Putamen (tissue), 1 donor: ENCODE data around the gene IQSEC1.

Source experiments
- DNase-seq: peaks from one replicate; pipeline ENCODE4 v3.0.0-alpha.2; 2016; ENCODE audit warnings: low spot score

IQSEC1 gene

GRCh38 chr3:13085081-13085845, 12.0 kb upstream of the IQSEC1 start:
- DNase-seq, result no peak

- DNase-seq, result no peak
These were observed 10.7 kb upstream of the IQSEC1 start for GRCh38 chr3:13083898-13084297.

- DNase-seq, result no peak
These were observed 10.0 kb upstream of the IQSEC1 start for GRCh38 chr3:13083254-13083653.

GRCh38 chr3:13082677-13083076, 9.4 kb upstream of the IQSEC1 start:
- DNase-seq, result no peak

- no peak for DNase-seq
These were observed 8.6 kb upstream of the IQSEC1 start for GRCh38 chr3:13081603-13082360.

GRCh38 chr3:13080591-13080990, 7.4 kb upstream of the IQSEC1 start:
- DNase-seq, result no peak

- no peak for DNase-seq
These were observed 6.8 kb upstream of the IQSEC1 start for GRCh38 chr3:13080026-13080425.

GRCh38 chr3:13079510-13079909, 6.3 kb upstream of the IQSEC1 start:
- DNase-seq, result no peak

- no peak for DNase-seq
These were observed 5.8 kb upstream of the IQSEC1 start for GRCh38 chr3:13079051-13079450.

GRCh38 chr3:13078163-13078905, 5.1 kb upstream of the IQSEC1 start:
- peak; percentile 76 for DNase-seq

- peak; percentile 68 for DNase-seq
These were observed 4.4 kb upstream of the IQSEC1 start for GRCh38 chr3:13077431-13078162.

- DNase-seq, result no peak
These were observed 2.9 kb upstream of the IQSEC1 start for GRCh38 chr3:13075986-13076654.

GRCh38 chr3:13075318-13075717, 2.1 kb upstream of the IQSEC1 start:
- no peak for DNase-seq

- no peak for DNase-seq
These were observed 762 bp upstream of the IQSEC1 start for GRCh38 chr3:13074006-13074375.

GRCh38 chr3:13072600-13073325, 466 bp downstream of the IQSEC1 start:
- DNase-seq, result peak; percentile 76

GRCh38 chr3:13072239-13072599, 1.0 kb downstream of the IQSEC1 start:
- peak; percentile 60 for DNase-seq

- DNase-seq, result no peak
These were observed 1.5 kb downstream of the IQSEC1 start for GRCh38 chr3:13071695-13072094.

GRCh38 chr3:13070391-13071070, 2.7 kb downstream of the IQSEC1 start:
- no peak for DNase-seq

GRCh38 chr3:13069495-13069894, 3.7 kb downstream of the IQSEC1 start:
- no peak for DNase-seq

GRCh38 chr3:13068269-13069010, 4.8 kb downstream of the IQSEC1 start:
- no peak for DNase-seq
